Lung (tissue), 12 donors: ENCODE results near the gene ARSG. TPM values are rescaled to one million over a fixed set of nuclear protein-coding genes. Genes with fewer than 3 reads are reported as not detected.
"Not testable (repeated sequence)": the region's sequence is repeated elsewhere in the genome, so short reads cannot be mapped to it uniquely, and the experiment has no call there.

ENCODE experiments used
- ATAC-seq: fragments of 200-7000 bp; cut with Tn5 transposase; one replicate; pipeline ENCODE4 v1.9.1; 2020; ENCODE audit warnings: moderate number of reproducible peaks; ENCODE audit not compliant: insufficient read depth, low FRiP score
- DNase-seq, 3 donors: peaks; one replicate each; pipeline ENCODE4 v3.0.0-alpha.2; 2013 to 2017
- H3K27ac ChIP-seq, 2 donors: one replicate each; pipeline ENCODE4 v1.5.1; 2013; ENCODE audit warnings: mild to moderate bottlenecking in 2 of 2, moderate library complexity in 2 of 2, control low read depth in 1 of 2, inconsistent platforms in 1 of 2, low read depth in 1 of 2, low read length in 1 of 2
- H3K27me3 ChIP-seq, 3 donors: one replicate each; pipeline ENCODE4 v1.5.1; 2013; ENCODE audit warnings: low read length in 2 of 3; ENCODE audit not compliant: control insufficient read depth in 3 of 3, insufficient read depth in 3 of 3
- H3K36me3 ChIP-seq, 4 donors: one replicate each; pipeline ENCODE4 v1.5.1; 2013; ENCODE audit warnings: low read length in 4 of 4, mild to moderate bottlenecking in 1 of 4, moderate library complexity in 1 of 4; ENCODE audit not compliant: control insufficient read depth in 4 of 4, insufficient read depth in 4 of 4
- H3K4me1 ChIP-seq, 5 donors: one replicate each; pipeline ENCODE4 v1.5.1; 2013; ENCODE audit warnings: low read length in 5 of 5, mild to moderate bottlenecking in 2 of 5, moderate library complexity in 1 of 5; ENCODE audit not compliant: control insufficient read depth in 5 of 5, insufficient read depth in 5 of 5
- H3K4me3 ChIP-seq: one replicate; pipeline ENCODE4 v1.5.1; 2013; ENCODE audit warnings: mild to moderate bottlenecking, control low read depth, moderate library complexity
- H3K9ac ChIP-seq, 2 donors: one replicate each; pipeline ENCODE4 v1.5.1; 2013; ENCODE audit warnings: low read length in 2 of 2, control low read depth in 1 of 2; ENCODE audit not compliant: insufficient read depth in 1 of 2
- H3K9me3 ChIP-seq, 4 donors: one replicate each; pipeline ENCODE4 v1.5.1; 2013; ENCODE audit warnings: low read length in 3 of 4, mild to moderate bottlenecking in 1 of 4, moderate library complexity in 1 of 4; ENCODE audit not compliant: control insufficient read depth in 4 of 4, insufficient read depth in 3 of 4
- CTCF ChIP-seq: IDR thresholded peaks from 2 replicates; pipeline ENCODE4 v1.5.1; 2012; ENCODE audit warnings: mild to moderate bottlenecking; ENCODE audit errors: control extremely low read depth, extremely low read depth
- WGBS, 2 donors: extraction: QIAGEN DNeasy Blood & Tissue Kit; methylation state at CpG; one replicate each; pipeline ENCODE4 v1.1.7; 2013; 5-methylcytosine and 5-hydroxymethylcytosine counted together
- polyA plus RNA-seq, 2 donors: library from polyadenylated mRNA; stranded (reverse); fragments of 200-250 nt; gene quantifications; one replicate each; pipeline ENCODE4 v1.2.1, GENCODE V29; 2013
- total RNA-seq, 2 donors: library from RNA; depleted of rRNA in 1 of 2; stranded (reverse); fragments of >200 nt in 1 of 2; gene quantifications; one replicate each; pipeline ENCODE4 v1.2.1, GENCODE V29; 2014 to 2021
- donor health status: control.
- donor health status: control.
- donor health status: Bipolar disorder and iron deficiency.
- donor health status: healthy.
- donor health status: DM: yes; HTN: yes; CAD: no.

The ARSG gene
- total and polyA plus RNA-seq, 4 donors, result 1.5 to 9.3 (median 4.3) TPM

DNA sequence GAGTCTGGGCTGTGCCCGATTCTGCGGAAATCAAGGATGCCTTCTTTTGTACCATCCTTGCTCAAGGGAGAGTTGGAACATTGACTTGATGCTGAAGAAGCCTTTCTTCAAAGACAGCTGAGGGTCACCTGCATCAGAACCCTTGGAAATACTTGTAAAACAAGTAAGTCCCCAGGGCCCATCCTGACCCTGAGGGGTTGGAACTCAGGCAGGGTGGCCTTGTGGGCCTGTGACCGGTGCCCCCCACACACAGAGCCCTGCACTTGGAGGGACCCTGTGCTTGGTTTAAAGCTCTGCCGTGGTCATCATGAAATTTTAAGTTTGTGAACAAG is 109.1 kb downstream of the ARSG start:
- Histone ChIP-seq H3K9me3 (no peaks in the 10 kb centered on the region), H3K27ac (peak overlapping the region in 1 of 2 donors; percentile 20), H3K36me3 (no peaks in the 10 kb centered on the region), H3K4me1 (peaks cover 0 to 5% (median 3%) of the 10 kb centered on the region in 5 donors), H3K9ac (no peak overlapping the region), H3K4me3 (no peak overlapping the region), H3K27me3 (no peaks in the 10 kb centered on the region)
- DNase-seq (no peak), ATAC-seq (no peak)
- no peak for TF ChIP-seq CTCF
- WGBS, 2 donors, result 77 to 80% methylated on average over 4 of the region's 4 CpGs

GRCh38 chr17:68401288-68401687 is 110.0 kb downstream of the ARSG start:
- no peak overlapping the region for H3K9ac ChIP-seq
- peaks cover 0 to 5% (median 3%) of the 10 kb centered on the region in 5 donors for H3K4me1 ChIP-seq
- TF ChIP-seq CTCF, result no peak
- no peak overlapping the region for H3K27ac ChIP-seq
- H3K4me3 ChIP-seq, result no peak overlapping the region
- no peak for DNase-seq
- H3K27me3 ChIP-seq, result no peaks in the 10 kb centered on the region
- H3K9me3 ChIP-seq, result peaks cover 0 to 2% (median under 1%) of the 10 kb centered on the region in 4 donors
- ATAC-seq, result no peak
- WGBS, 2 donors, result 94 to 95% methylated on average over 7 of the region's 7 CpGs
- H3K36me3 ChIP-seq, result no peaks in the 10 kb centered on the region

GRCh38 chr17:68403122-68403521 is 111.8 kb downstream of the ARSG start:
- Histone ChIP-seq H3K9ac (no peak overlapping the region), H3K9me3 (peaks cover 0 to 3% (median under 1%) of the 10 kb centered on the region in 4 donors), H3K4me1 (peaks cover 0 to 5% (median 3%) of the 10 kb centered on the region in 5 donors), H3K4me3 (no peak overlapping the region), H3K27ac (no peak overlapping the region), H3K27me3 (no peaks in the 10 kb centered on the region), H3K36me3 (no peaks in the 10 kb centered on the region)
- 86 to 93% methylated on average over 1 of the region's 1 CpG for whole genome bisulfite sequencing, 2 donors
- DNase-seq, result no peak
- no peak for TF ChIP-seq CTCF
- ATAC-seq, result no peak

DNA sequence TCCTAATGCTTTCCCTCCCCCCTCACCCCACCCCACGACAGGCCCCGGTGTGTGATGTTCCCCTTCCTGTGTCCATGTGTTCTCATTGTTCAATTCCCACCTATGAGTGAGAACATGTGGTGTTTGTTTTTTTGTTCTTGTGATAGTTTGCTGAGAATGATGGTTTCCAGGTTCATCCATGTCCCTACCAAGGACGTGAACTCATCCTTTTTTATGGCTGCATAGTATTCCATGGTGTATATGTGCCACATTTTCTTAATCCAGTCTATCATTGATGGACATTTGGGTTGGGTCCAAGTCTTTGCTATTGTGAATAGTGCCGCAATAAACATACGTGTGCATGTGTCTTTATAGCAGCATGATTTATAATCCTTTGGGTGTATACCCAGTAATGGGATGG is 112.5 kb downstream of the ARSG start:
- not testable (repeated sequence) for ATAC-seq, H3K9me3 ChIP-seq, H3K4me3 ChIP-seq, H3K4me1 ChIP-seq, H3K27me3 ChIP-seq, H3K9ac ChIP-seq, H3K27ac ChIP-seq, DNase-seq, H3K36me3 ChIP-seq
- 96% methylated on average over 3 to 5 of the region's 5 CpGs for WGBS, 2 donors

DNA sequence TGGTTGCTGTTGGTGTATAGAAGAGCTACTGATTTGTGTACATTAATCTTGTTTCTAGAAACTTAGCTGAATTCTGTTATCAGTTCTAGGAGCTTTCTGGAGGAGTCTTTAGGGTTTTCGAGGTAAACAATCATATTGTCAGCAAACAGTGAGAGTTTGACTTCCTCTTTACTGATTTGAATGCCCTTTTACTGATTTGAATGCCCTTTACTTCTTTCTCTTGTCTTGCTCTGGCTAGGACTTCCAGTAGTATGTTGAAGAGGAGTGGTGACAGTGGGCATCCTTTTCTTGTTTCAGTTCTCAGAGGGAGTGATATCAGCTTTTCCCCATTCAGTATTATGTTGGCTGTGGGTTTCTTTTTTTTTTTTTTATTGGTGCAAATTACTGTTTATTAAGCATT is 116.4 kb downstream of the ARSG start:
- ATAC-seq, result not testable (repeated sequence)

DNA sequence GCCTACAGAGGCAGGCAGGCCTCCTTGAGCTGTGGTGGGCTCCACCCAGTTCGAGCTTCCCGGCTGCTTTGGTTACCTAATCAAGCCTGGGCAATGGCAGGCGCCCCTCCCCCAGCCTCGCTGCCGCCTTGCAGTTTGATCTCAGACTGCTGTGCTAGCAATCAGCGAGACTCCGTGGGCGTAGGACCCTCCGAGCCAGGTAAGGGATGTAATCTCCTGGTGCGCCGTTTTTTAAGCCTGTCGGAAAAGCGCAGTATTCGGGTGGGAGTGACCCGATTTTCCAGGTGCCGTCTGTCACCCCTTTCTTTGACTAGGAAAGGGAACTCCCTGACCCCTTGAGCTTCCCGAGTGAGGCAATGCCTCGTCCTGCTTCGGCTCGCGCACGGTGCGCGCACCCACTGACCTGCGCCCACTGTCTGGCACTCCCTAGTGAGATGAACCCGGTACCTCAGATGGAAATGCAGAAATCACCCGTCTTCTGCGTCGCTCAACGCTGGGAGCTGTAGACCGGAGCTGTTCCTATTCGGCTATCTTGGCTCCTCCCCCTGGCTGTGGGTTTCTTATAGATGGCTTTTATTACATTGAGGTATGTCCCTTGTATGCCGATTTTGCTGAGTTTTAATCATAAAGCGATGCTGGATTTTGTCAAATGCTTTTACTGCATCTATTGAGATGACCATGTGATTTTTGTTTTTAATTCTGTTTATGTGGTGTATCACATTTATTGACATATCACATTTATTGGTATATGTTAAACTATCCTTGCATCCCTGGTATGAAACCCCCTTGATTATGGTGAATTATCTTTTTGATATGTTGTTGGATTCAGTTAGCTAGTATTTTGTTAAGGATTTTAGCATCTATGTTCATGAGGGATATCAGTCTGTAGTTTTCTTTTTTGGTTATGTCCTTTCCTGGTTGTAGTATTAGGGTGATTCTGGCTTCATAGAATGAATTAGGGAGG is 122.6 kb downstream of the ARSG start:
- not testable (repeated sequence) for ATAC-seq

More for the DNA sequence above, 116.4 kb downstream of the ARSG start:
- H3K9me3 ChIP-seq, H3K9ac ChIP-seq, DNase-seq, H3K4me3 ChIP-seq, H3K27me3 ChIP-seq, H3K27ac ChIP-seq, H3K4me1 ChIP-seq, H3K36me3 ChIP-seq: not testable (repeated sequence)
- 84 to 87% methylated on average over 1 of the region's 1 CpG for WGBS, 2 donors

More for the DNA sequence above, 122.6 kb downstream of the ARSG start:
- H3K4me1 ChIP-seq, H3K27me3 ChIP-seq, H3K36me3 ChIP-seq, H3K4me3 ChIP-seq, H3K9ac ChIP-seq, H3K9me3 ChIP-seq, H3K27ac ChIP-seq: not testable (repeated sequence)
- DNase-seq, result peak in 1 of 3 donors; percentile 37
- 5 to 21% methylated on average over 22 to 34 of the region's 34 CpGs for WGBS, 2 donors
